BJ (cell line): ENCODE measurements around the gene AHRR. TPM values are rescaled to one million over a fixed set of nuclear protein-coding genes. Genes with fewer than 3 reads are reported as not detected.

ENCODE experiments used
- CTCF ChIA-PET: fragments of 350-600 bp; formaldehyde crosslinking; extraction: SDS; loops from one replicate; lab custom pipeline; 2021; ENCODE audit warnings: antibody characterized with exemption, inconsistent platforms; lab: Yijun Ruan, JAX
- POLR2A ChIA-PET: fragments of 300-600 bp; sonication (Branson Sonifier 250); formaldehyde crosslinking; extraction: SDS; loops from one replicate; lab custom pipeline; 2021; ENCODE audit warnings: antibody characterized with exemption; lab: Charles Lee
- DNase-seq: peaks from one replicate; pipeline ENCODE4 v3.0.0-alpha.2; 2011; ENCODE audit warnings: low read depth
- H3K27me3 ChIP-seq: 2 replicates; pipeline ENCODE4 v1.6.0; 2011; ENCODE audit warnings: low read length; ENCODE audit not compliant: control insufficient read depth, insufficient read depth
- H3K36me3 ChIP-seq: 2 replicates; pipeline ENCODE4 v1.5.1; 2011; ENCODE audit warnings: low read length; ENCODE audit not compliant: control insufficient read depth, insufficient read depth
- H3K4me3 ChIP-seq: 2 replicates; pipeline ENCODE4 v1.5.1; 2011; ENCODE audit warnings: low read depth, mild to moderate bottlenecking, control low read depth, low read length
- polyA plus RNA-seq: library from polyadenylated mRNA; depleted of rRNA; stranded (reverse); fragments of >200 nt; gene quantifications from 2 replicates; pipeline ENCODE4 v1.2.3, GENCODE V29; 2011
- TF ChIP-seq, protein P1 (sequence below): IDR thresholded peaks from 2 replicates; pipeline ENCODE4 v1.5.1; 2011; ENCODE audit warnings: low read depth, mild to moderate bottlenecking, control low read depth, inconsistent platforms, low read length, moderate library complexity; ENCODE audit not compliant: insufficient read depth

AHRR gene
- polyA plus RNA-seq, 1 experiment: 36.4 TPM

DNA sequence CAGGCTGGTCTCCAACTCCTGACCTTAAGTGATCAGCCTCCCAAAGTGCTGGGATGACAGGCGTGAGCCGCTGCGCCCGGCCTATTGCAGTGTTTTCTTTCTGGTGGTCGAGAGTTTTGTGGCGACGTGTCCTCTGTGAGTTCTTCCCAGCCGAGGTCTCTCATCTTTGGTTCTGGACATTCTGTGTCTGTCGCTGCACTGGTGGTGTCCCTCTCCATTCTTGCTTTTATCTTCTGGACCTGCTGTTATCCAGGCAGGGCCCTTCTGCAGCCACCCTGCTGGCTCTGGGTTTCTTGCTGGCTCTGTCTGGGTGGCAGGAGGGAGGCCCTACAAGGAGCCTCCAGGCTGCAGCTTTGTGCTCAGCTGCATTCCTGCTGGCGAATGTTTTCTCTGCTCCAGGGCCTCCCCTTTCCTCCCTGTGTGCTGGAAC is 72.3 kb downstream of the AHRR start:
- Histone ChIP-seq H3K4me3 (no peak overlapping the region), H3K27me3 (no peaks in the 10 kb centered on the region), H3K36me3 (peaks cover 11% of the 10 kb centered on the region)
- TF ChIP-seq, protein P1, sequence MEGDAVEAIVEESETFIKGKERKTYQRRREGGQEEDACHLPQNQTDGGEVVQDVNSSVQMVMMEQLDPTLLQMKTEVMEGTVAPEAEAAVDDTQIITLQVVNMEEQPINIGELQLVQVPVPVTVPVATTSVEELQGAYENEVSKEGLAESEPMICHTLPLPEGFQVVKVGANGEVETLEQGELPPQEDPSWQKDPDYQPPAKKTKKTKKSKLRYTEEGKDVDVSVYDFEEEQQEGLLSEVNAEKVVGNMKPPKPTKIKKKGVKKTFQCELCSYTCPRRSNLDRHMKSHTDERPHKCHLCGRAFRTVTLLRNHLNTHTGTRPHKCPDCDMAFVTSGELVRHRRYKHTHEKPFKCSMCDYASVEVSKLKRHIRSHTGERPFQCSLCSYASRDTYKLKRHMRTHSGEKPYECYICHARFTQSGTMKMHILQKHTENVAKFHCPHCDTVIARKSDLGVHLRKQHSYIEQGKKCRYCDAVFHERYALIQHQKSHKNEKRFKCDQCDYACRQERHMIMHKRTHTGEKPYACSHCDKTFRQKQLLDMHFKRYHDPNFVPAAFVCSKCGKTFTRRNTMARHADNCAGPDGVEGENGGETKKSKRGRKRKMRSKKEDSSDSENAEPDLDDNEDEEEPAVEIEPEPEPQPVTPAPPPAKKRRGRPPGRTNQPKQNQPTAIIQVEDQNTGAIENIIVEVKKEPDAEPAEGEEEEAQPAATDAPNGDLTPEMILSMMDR: no peak
- ChIA-PET POLR2A (interaction anchor here (0.6 kb wide), 2 partner anchors 25 to 129 kb away, joined by 3 to 12 read pairs; no protein-coding TSS in a partner anchor), CTCF (interaction anchor here (1.0 to 1.3 kb wide), 3 partner anchors 11 to 31 kb away, joined by 3 read pairs; no protein-coding TSS in a partner anchor)
- DNase-seq: no peak

DNA sequence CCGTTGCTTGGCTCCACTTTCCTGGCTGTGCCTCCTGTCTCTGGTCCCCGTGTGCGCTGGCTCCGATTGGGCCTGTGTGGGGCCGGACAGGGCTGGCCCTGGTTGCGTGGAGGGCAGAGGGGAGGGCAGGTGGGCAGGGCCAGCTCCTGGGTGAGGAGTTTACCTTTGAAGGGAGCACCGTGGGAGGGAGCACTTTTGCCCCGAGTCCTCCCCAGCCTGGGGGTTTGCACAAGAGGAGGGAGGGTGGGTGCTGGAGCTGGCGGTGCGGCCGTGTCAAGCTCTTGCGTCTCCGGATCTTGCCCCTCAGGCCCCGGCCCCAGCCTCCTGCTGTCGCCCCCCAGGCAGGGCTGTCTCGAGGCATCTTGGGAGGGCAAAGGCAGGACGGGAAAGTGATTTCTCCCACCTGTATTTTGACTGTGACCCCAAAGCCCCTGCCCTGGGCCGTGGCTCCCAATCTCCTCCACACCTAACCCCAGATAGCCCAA is 73.2 kb downstream of the AHRR start:
- no peak overlapping the region for H3K4me3 ChIP-seq
- no peak for DNase-seq
- H3K27me3 ChIP-seq: no peaks in the 10 kb centered on the region
- ChIA-PET CTCF (interaction anchor here (0.7 to 1.5 kb wide), 6 partner anchors 10 to 74 kb away, joined by 3 to 5 read pairs (median 3); no protein-coding TSS in a partner anchor), POLR2A (interaction anchor here (1.1 kb wide), 1 partner anchor 26 kb away, joined by 3 read pairs; no protein-coding TSS in a partner anchor)
- TF ChIP-seq, protein P1: no peak
- peaks cover 9% of the 10 kb centered on the region for H3K36me3 ChIP-seq

DNA sequence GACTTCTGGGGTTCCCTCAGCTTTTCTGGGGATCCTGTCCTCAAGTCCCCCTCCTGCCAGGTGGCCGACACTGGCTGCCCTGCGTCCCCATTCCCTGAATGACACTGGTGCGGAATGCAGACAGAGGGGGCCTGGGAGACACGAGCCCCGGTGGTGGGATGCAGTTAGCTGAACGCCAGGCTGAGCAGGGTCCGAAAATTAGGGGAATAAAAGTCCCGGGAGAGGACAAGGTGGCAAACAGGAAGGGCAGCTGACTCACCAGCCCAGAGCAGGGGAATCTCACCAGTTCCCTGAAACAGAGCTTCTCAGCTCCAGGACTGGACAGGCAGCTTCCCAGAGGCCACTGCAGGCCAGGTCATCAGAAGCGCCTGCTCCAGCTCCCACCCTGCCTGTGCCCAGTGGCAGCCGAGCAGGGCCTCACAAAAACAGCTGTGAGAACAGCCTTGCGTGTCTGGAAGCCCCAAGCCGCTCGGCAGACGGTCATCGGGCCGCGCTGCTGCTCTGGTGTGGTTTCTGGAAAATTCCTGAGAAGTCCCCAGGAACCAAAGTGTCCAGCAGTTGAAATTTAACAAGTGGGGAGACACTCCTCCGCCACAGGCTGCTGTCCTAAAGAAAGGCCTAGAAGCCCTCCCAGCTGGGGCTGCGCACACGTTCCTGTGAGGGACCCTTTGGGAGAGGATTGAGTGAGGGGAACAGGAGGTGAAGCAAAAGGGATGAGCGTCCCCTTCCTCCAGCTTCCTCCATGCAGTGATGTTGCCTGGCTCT is 73.8 kb downstream of the AHRR start:
- POLR2A ChIA-PET: interaction anchor here (1.1 kb wide), 1 partner anchor 27 kb away, joined by 3 read pairs; no protein-coding TSS in a partner anchor
- Histone ChIP-seq H3K4me3 (no peak overlapping the region), H3K36me3 (peaks cover 7% of the 10 kb centered on the region), H3K27me3 (no peaks in the 10 kb centered on the region)
- DNase-seq: peak; percentile 91
- TF ChIP-seq, protein P1: no peak
- CTCF ChIA-PET: interaction anchor here (1.0 to 1.5 kb wide), 4 partner anchors 12 to 42 kb away, joined by 3 to 5 read pairs (median 4); no protein-coding TSS in a partner anchor

DNA sequence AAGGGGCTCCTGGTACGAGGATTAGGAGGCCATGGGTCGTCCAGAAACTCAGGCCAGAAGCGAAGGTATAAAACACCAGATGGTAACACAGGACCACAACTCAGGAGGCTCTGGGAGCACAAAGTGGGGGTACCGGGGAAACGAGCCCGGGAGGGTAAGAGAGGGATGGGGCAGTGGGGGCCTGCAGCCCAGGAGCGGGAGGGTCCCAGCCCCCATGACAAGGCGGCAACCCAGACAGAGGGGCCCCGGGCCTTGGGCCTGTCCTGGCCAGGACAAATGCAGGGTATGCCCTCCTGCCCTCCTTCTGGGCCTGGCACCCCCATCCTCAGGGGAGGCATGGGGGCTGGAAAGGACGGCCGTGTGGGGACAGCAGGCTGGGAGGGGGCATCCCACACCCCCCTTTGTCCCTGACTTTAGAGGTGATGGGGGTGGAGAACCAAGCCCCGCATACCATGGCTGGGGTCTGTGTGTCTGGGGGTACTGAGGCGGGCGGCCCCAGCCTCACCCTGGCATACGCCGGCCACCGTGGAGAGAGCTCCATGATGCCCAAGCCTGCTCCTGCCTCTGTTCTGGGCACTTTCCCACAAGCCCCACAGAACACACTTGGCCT is 74.5 kb downstream of the AHRR start:
- POLR2A ChIA-PET: interaction anchor here (1.1 kb wide), 1 partner anchor 27 kb away, joined by 3 read pairs; no protein-coding TSS in a partner anchor
- Histone ChIP-seq H3K27me3 (no peaks in the 10 kb centered on the region), H3K4me3 (no peak overlapping the region), H3K36me3 (peaks cover 7% of the 10 kb centered on the region)
- TF ChIP-seq, protein P1: no peak
- DNase-seq: no peak
- CTCF ChIA-PET: interaction anchor here (1.0 to 1.3 kb wide), 2 partner anchors 11 to 41 kb away, joined by 3 read pairs; no protein-coding TSS in a partner anchor
